ENCODE results near the gene GTF3C4.

GRCh38 chr9:132632413-132633129, 37.7 kb upstream of the GTF3C4 start:
- no peak for TF ChIP-seq CTCF (IDR thresholded peaks at IDR 0.05; ENCODE audit: control extremely low read depth in 1 of 3, insufficient read depth in 1 of 3, low read depth in 1 of 3, low read length in 3 of 3)
- TF ChIP-seq TBP (IDR thresholded peaks at IDR 0.05; ENCODE audit: low read depth, low read length), result no peak
- TF ChIP-seq GABPA (IDR thresholded peaks at IDR 0.05; ENCODE audit: borderline replicate concordance, insufficient read depth, low read length), result no peak
- TF ChIP-seq RNF2 (IDR thresholded peaks at IDR 0.05; ENCODE audit: borderline replicate concordance, low read depth, low read length, missing control alignments, poor library complexity, severe bottlenecking), result no peak
- TF ChIP-seq ATF2 (IDR thresholded peaks at IDR 0.05; ENCODE audit: low read length), result no peak
- no peak for TF ChIP-seq POLR2A (IDR thresholded peaks at IDR 0.05; ENCODE audit: control extremely low read depth in 1 of 2, low read depth in 2 of 2, low read length in 2 of 2)
- no peak for TF ChIP-seq RFX5 (IDR thresholded peaks at IDR 0.05; ENCODE audit: borderline replicate concordance, low read depth, low read length)
- no peak for TF ChIP-seq SP2 (IDR thresholded peaks at IDR 0.05; ENCODE audit: low read length)

All from H1 (cell line).